T-helper 2 cell treated with Interferon-gamma antibody and Interleukin-4, amounts not matched to agents 5 μg/mL and 100 μg/mL, for 36 hours (primary cell): Measurements from ENCODE around the gene TMEM255B.

Source experiments
- DNase-seq: peaks from one replicate; pipeline ENCODE4 v3.0.0; 2021; ENCODE audit warnings: low spot score
- H3K27ac Mint-ChIP-seq: one replicate; pipeline ENCODE4 v1.8.0; 2021; ENCODE audit warnings: mild to moderate bottlenecking, mixed read lengths
- H3K27me3 Mint-ChIP-seq: one replicate; pipeline ENCODE4 v1.8.0; 2021; ENCODE audit warnings: low read depth, mixed read lengths
- H3K36me3 Mint-ChIP-seq: one replicate; pipeline ENCODE4 v1.8.0; 2021; ENCODE audit warnings: low read depth, mixed read lengths
- H3K4me1 Mint-ChIP-seq: one replicate; pipeline ENCODE4 v1.8.0; 2021; ENCODE audit warnings: low read depth, mixed read lengths
- H3K4me3 Mint-ChIP-seq: one replicate; pipeline ENCODE4 v1.8.0; 2022; ENCODE audit warnings: mild to moderate bottlenecking, moderate library complexity, mixed read lengths
- H3K9me3 Mint-ChIP-seq: one replicate; pipeline ENCODE4 v1.8.0; 2021; ENCODE audit warnings: mixed read lengths

The TMEM255B gene

DNA sequence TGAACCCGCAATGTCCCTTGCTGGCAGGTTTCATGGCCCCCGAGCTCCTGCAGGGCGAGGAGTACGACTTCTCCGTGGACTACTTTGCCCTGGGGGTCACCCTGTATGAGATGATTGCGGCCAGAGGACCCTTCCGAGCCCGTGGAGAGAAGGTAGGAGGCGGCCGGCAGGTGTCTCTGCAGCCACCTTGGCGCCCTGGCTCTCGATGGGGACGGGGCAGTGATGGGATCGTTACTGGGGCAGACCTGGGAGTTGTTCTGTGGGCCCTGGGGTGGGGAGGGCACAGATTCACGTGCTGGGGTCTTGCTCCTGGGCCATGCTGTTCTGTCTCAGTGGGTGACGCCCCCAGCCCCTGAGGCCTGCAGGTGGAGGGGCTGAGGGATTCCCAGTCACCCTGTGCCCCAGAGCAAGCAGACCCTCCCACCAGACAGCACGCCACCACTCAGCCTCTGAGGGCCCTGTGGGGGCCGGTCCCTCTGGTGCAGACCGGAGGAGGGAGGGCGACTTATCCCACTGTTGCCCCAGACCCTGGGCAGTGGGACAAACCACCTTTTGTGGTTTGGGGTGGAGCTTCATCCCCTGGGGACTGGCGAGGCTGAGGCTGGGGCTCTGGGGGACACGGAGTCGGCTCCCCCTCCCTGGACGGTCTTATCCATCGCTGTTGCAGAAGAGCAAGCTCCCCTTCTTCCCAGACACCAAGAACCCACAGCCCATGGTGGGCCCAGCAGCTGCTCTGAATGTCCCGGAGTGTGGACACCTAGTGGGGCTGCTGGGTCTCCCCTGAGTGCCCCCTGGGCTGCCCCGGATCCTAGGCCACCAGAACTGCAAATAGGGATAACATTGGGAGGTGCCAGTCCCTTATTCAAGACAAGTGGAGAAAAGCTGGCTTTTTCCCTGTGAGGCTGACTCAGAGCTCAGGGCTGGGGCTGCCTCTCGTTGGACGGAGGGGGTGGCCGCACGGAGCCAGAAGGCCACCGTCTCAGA lies 27.5 kb upstream of the TMEM255B start:
- Mint-ChIP-seq H3K27me3 (peaks cover 2% of the 10 kb centered on the region), H3K4me3 (no peak overlapping the region), H3K9me3 (peaks cover 4% of the 10 kb centered on the region), H3K36me3 (no peaks in the 10 kb centered on the region), H3K27ac (no peak overlapping the region), H3K4me1 (no peaks in the 10 kb centered on the region)
- DNase-seq, result no peak

GRCh38 chr13:113732176-113732960 lies 26.7 kb upstream of the TMEM255B start:
- no peaks in the 10 kb centered on the region for H3K4me1 Mint-ChIP-seq
- no peaks in the 10 kb centered on the region for H3K36me3 Mint-ChIP-seq
- H3K9me3 Mint-ChIP-seq, result peaks cover 4% of the 10 kb centered on the region
- no peak overlapping the region for H3K27ac Mint-ChIP-seq
- H3K4me3 Mint-ChIP-seq, result no peak overlapping the region
- H3K27me3 Mint-ChIP-seq, result peaks cover 4% of the 10 kb centered on the region
- no peak for DNase-seq

DNA sequence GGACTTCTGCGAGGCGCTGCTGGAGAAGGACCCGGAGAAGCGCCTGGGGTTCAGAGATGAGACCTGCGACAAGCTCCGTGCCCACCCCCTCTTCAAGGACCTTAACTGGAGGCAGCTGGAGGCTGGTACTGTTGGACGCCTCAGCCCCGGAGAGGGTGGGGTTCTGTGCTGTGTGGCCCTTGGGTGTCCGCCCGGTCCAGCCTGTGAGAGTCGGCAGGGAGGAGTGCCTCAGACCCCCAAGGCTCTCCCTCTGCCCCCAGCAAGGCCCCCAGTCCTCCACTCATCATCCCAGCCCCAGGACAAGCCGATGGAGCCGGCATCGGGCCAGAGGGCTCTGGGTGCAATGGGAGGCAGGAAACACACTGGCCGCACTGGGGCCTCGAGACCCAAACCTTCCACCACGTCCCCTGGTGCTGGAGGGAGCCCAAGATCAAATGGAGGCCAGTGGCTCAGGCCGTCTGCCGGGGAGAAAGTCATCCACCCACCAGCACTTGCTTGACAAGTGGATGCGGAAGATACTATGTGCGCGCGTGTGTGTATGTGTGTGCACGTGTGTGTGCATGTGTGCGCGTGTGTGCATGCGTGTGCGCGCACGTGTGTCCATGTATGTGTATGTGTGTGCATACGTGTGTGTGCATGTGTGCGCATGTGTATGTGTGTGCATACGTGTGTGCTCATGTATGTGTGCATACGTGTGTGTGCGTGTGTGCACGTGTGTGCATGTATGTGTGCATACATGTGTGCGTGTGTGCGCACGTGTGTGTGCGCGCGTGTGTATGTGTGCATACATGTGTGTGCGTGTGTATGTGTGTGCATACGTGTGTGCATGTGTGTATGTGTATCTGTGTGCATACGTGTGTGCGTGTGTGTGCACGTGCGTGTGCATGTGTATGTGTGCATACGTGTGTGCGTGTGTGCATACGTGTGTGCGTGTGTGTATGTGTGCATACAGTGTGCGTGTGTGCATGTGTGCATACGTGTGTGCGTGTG lies 25.8 kb upstream of the TMEM255B start:
- no peak overlapping the region for H3K27ac Mint-ChIP-seq
- no peak for DNase-seq
- H3K4me1 Mint-ChIP-seq, result no peaks in the 10 kb centered on the region
- peaks cover 4% of the 10 kb centered on the region for H3K27me3 Mint-ChIP-seq
- H3K9me3 Mint-ChIP-seq, result peaks cover 4% of the 10 kb centered on the region
- no peaks in the 10 kb centered on the region for H3K36me3 Mint-ChIP-seq
- no peak overlapping the region for H3K4me3 Mint-ChIP-seq

GRCh38 chr13:113734099-113734825 lies 24.8 kb upstream of the TMEM255B start:
- no peak overlapping the region for H3K4me3 Mint-ChIP-seq
- no peak for DNase-seq
- no peaks in the 10 kb centered on the region for H3K4me1 Mint-ChIP-seq
- no peak overlapping the region for H3K27ac Mint-ChIP-seq
- peaks cover 4% of the 10 kb centered on the region for H3K27me3 Mint-ChIP-seq
- peaks cover 4% of the 10 kb centered on the region for H3K9me3 Mint-ChIP-seq
- no peaks in the 10 kb centered on the region for H3K36me3 Mint-ChIP-seq

DNA sequence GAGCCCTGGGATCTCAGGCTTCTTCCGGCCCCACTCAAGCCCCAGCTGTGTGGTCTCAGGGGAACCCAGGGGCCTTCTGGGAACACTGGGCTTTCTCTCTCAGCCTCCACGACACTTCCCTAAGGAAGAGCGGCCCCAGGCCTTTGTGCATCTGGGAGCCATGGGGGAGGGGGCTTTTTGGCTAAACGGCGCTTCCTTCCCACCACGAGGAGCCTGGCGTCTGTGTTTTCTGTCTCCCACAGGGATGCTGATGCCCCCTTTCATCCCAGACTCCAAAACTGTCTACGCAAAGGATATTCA lies 24.2 kb upstream of the TMEM255B start:
- no peaks in the 10 kb centered on the region for H3K36me3 Mint-ChIP-seq
- peaks cover 4% of the 10 kb centered on the region for H3K9me3 Mint-ChIP-seq
- H3K27me3 Mint-ChIP-seq, result peaks cover 8% of the 10 kb centered on the region
- no peak overlapping the region for H3K4me3 Mint-ChIP-seq
- no peaks in the 10 kb centered on the region for H3K4me1 Mint-ChIP-seq
- no peak overlapping the region for H3K27ac Mint-ChIP-seq
- DNase-seq, result no peak

DNA sequence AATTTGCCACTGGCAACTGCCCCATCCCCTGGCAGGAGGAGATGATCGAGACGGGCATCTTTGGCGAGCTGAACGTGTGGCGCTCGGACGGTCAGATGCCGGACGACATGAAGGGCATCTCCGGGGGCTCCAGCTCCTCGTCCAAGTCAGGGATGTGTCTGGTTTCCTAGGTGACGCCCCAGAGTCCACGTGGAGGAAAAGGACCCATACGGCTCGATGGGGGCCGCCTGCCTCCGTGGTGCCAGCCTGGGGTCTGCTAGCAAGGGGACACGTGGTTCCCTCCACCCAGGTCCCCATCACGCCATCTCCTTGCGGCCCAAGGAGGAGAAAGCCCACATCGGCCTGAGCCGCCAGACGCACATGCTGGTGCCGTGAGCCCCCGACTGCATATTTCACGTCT lies 23.8 kb upstream of the TMEM255B start:
- peaks cover 4% of the 10 kb centered on the region for H3K9me3 Mint-ChIP-seq
- H3K27me3 Mint-ChIP-seq, result peaks cover 12% of the 10 kb centered on the region
- no peaks in the 10 kb centered on the region for H3K4me1 Mint-ChIP-seq
- no peak for DNase-seq
- no peak overlapping the region for H3K27ac Mint-ChIP-seq
- no peak overlapping the region for H3K4me3 Mint-ChIP-seq
- H3K36me3 Mint-ChIP-seq, result no peaks in the 10 kb centered on the region

- H3K4me3 Mint-ChIP-seq, result no peak overlapping the region
- H3K27me3 Mint-ChIP-seq, result peaks cover 16% of the 10 kb centered on the region
- no peaks in the 10 kb centered on the region for H3K4me1 Mint-ChIP-seq
- no peak for DNase-seq
- no peaks in the 10 kb centered on the region for H3K36me3 Mint-ChIP-seq
- H3K9me3 Mint-ChIP-seq, result peaks cover 4% of the 10 kb centered on the region
- no peak overlapping the region for H3K27ac Mint-ChIP-seq
Measured at GRCh38 chr13:113735750-113736149, 23.3 kb upstream of the TMEM255B start.

GRCh38 chr13:113736258-113736731 lies 22.7 kb upstream of the TMEM255B start:
- H3K27ac Mint-ChIP-seq, result no peak overlapping the region
- H3K4me1 Mint-ChIP-seq, result peaks cover 3% of the 10 kb centered on the region
- H3K4me3 Mint-ChIP-seq, result no peak overlapping the region
- H3K9me3 Mint-ChIP-seq, result peaks cover 4% of the 10 kb centered on the region
- no peak for DNase-seq
- H3K27me3 Mint-ChIP-seq, result peaks cover 19% of the 10 kb centered on the region
- H3K36me3 Mint-ChIP-seq, result no peaks in the 10 kb centered on the region

DNA sequence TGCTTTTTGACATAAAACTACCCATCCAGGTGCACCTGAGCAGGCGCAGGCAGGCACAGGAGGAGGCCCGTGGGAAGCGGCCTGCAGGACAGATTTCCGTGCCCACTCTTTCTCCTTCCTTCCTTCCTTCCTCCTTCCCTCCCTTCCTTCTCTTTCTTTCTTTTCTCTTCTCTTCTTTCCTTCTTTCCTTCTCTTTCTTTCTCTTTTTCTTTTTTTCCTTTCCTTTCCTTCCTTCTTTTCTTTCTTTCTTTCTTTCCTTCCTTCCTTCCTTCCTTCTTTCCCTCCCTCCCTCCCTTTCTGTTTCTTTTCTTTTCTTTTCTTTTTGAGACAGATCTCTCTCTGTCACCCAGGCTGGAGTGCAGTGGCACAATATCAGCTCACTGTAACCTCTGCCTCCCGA lies 21.2 kb upstream of the TMEM255B start:
- Mint-ChIP-seq H3K36me3 (no peaks in the 10 kb centered on the region), H3K9me3 (peaks cover 4% of the 10 kb centered on the region), H3K27me3 (peaks cover 21% of the 10 kb centered on the region), H3K27ac (no peak overlapping the region), H3K4me3 (no peak overlapping the region), H3K4me1 (peaks cover 15% of the 10 kb centered on the region)
- no peak for DNase-seq

DNA sequence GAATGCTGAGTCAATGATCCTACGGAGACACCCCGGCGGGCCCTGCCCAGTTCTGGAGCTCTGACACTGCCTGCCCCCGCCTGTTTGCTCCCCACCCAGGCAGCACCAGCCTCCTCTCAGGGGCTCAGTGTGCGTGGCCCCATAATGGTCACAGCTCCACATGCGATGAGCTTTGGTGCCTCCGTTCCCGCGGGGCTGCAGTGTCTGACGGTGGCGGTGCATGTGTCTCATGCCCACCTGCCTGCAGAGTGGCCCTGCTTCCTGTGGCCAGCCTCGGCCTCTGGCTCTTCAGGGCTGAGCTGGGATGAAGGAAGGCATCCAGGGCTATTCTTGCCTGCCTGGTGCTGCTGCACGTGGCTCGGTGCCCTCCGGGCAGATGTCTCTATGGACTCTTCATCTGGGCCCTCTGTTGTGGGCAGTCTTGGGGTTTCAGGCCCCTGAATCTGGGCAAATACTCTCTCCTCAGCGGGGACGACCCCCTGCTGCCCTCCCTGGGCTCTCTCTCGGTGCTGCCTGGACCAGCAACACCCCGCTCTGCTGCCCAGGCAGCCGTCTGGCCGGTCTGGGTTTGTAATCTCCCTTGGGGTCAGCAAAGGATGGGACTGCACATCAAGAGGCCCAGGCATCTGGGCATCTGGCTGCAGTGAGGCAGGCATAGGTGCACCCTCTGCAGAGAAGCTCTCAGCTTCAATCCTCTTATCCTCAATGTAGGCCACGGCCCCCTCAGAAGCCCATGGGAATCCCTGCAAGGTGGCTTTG lies 19.3 kb upstream of the TMEM255B start:
- peaks cover 21% of the 10 kb centered on the region for H3K27me3 Mint-ChIP-seq
- no peak overlapping the region for H3K27ac Mint-ChIP-seq
- H3K4me3 Mint-ChIP-seq, result no peak overlapping the region
- no peaks in the 10 kb centered on the region for H3K36me3 Mint-ChIP-seq
- H3K4me1 Mint-ChIP-seq, result peaks cover 15% of the 10 kb centered on the region
- DNase-seq, result no peak
- H3K9me3 Mint-ChIP-seq, result no peaks in the 10 kb centered on the region

GRCh38 chr13:113740286-113740556 lies 18.8 kb upstream of the TMEM255B start:
- Mint-ChIP-seq H3K4me3 (no peak overlapping the region), H3K4me1 (peaks cover 17% of the 10 kb centered on the region), H3K36me3 (no peaks in the 10 kb centered on the region)

GRCh38 chr13:113740661-113741060 lies 18.4 kb upstream of the TMEM255B start:
- DNase-seq, result no peak
- H3K4me3 Mint-ChIP-seq, result no peak overlapping the region
- peaks cover 17% of the 10 kb centered on the region for H3K4me1 Mint-ChIP-seq
- no peaks in the 10 kb centered on the region for H3K36me3 Mint-ChIP-seq
- H3K27ac Mint-ChIP-seq, result no peak overlapping the region
- peaks cover 24% of the 10 kb centered on the region for H3K27me3 Mint-ChIP-seq
- no peaks in the 10 kb centered on the region for H3K9me3 Mint-ChIP-seq

More at GRCh38 chr13:113740286-113740556, 18.8 kb upstream of the TMEM255B start:
- H3K27me3 Mint-ChIP-seq, result peaks cover 24% of the 10 kb centered on the region
- no peak overlapping the region for H3K27ac Mint-ChIP-seq
- no peaks in the 10 kb centered on the region for H3K9me3 Mint-ChIP-seq
- DNase-seq, result no peak
